GM19324 (cell line): Measurements from ENCODE around the gene ZNFX1.
"Not testable (repeated sequence)": the region's sequence is repeated elsewhere in the genome, so short reads cannot be mapped to it uniquely, and the experiment has no call there.

Experiments used
- ATAC-seq: cut with Tn5 transposase; IDR thresholded peaks from one replicate; pipeline ENCODE4 v1.9.1; 2021; ENCODE audit warnings: mild to moderate bottlenecking, moderate library complexity; ENCODE audit not compliant: unreplicated experiment, low FRiP score

Gene ZNFX1

GRCh38 chr20:49218739-49219090 is 59.1 kb downstream of the ZNFX1 start:
- ATAC-seq, result not testable (repeated sequence)

- no peak for ATAC-seq
Observed at GRCh38 chr20:49216991-49217578, 60.8 kb downstream of the ZNFX1 start.

GRCh38 chr20:49215232-49215631 is 62.6 kb downstream of the ZNFX1 start:
- no peak for ATAC-seq

GRCh38 chr20:49214571-49214970 is 63.3 kb downstream of the ZNFX1 start:
- ATAC-seq, result no peak

GRCh38 chr20:49210757-49211110 is 67.1 kb downstream of the ZNFX1 start:
- ATAC-seq, result no peak

- ATAC-seq, result no peak
Observed at GRCh38 chr20:49210101-49210756, 67.6 kb downstream of the ZNFX1 start.

- no peak for ATAC-seq
Observed at GRCh38 chr20:49207076-49207475, 70.8 kb downstream of the ZNFX1 start.

- ATAC-seq, result no peak
Observed at GRCh38 chr20:49203746-49204145, 74.1 kb downstream of the ZNFX1 start.

- no peak for ATAC-seq
Observed at GRCh38 chr20:49203011-49203410, 74.8 kb downstream of the ZNFX1 start.

GRCh38 chr20:49199729-49200293 is 78.0 kb downstream of the ZNFX1 start:
- no peak for ATAC-seq

GRCh38 chr20:49192944-49193518 is 84.8 kb downstream of the ZNFX1 start:
- ATAC-seq, result not testable (repeated sequence)
